HEK293 (cell line): Measurements from ENCODE around the gene TYW1B.
"Not testable (repeated sequence)": the region's sequence is repeated elsewhere in the genome, so short reads cannot be mapped to it uniquely, and the experiment has no call there.

Experiments
- SALL2 ChIP-seq: fragments of 450-650 bp; formaldehyde crosslinking; IDR thresholded peaks from 2 replicates; pipeline ENCODE4 v1.5.0; 2017; ENCODE audit warnings: missing biosample characterization, mild to moderate bottlenecking, missing genetic modification characterization, borderline replicate concordance
- ZFP69B ChIP-seq: fragments of 450-650 bp; formaldehyde crosslinking; IDR thresholded peaks from 2 replicates; pipeline ENCODE4 v1.5.1; 2016; ENCODE audit warnings: missing biosample characterization, missing genetic modification characterization
- ZNF114 ChIP-seq: fragments of 450-650 bp; formaldehyde crosslinking; IDR thresholded peaks from 2 replicates; pipeline ENCODE4 v1.5.0; 2017; ENCODE audit warnings: missing biosample characterization, missing genetic modification characterization
- ZNF146 ChIP-seq: fragments of 450-650 bp; formaldehyde crosslinking; IDR thresholded peaks from 2 replicates; pipeline ENCODE4 v1.5.1; 2016; ENCODE audit warnings: missing biosample characterization, missing genetic modification characterization
- ZNF777 ChIP-seq: fragments of 450-650 bp; formaldehyde crosslinking; IDR thresholded peaks from 2 replicates; pipeline ENCODE4 v1.5.1; 2017; ENCODE audit warnings: missing biosample characterization, missing genetic modification characterization, borderline replicate concordance
- TF ChIP-seq, protein P1 (sequence below): fragments of 450-650 bp; formaldehyde crosslinking; IDR thresholded peaks from 2 replicates; pipeline ENCODE4 v1.5.1; 2016; ENCODE audit warnings: missing biosample characterization, missing genetic modification characterization

DNA sequence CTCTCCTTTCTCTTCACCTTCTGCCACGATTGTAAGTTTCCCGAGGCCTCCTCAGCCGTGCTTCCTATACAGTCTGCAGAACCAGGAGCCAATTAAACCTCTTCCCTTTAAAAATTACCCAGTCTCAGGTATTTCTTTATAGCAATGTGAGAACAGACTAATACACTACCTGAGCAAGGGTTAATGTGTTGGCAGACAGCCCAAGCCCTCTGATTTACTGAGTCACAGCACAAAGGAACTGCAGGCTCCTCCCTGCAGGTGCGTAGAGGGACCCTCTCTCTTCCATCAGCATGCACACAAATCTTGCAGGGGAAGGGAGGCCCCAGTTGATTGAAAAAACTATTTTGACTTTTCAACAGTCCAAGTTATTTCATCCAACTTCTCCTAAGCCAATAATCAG, 271.3 kb downstream of the TYW1B start:
- not testable (repeated sequence) for TF ChIP-seq ZFP69B (tag by site-specific recombination); ZNF114 (tag by site-specific recombination); SALL2; ZNF146 (tag by site-specific recombination); ZNF777 (tag by site-specific recombination)
- TF ChIP-seq, protein P1, sequence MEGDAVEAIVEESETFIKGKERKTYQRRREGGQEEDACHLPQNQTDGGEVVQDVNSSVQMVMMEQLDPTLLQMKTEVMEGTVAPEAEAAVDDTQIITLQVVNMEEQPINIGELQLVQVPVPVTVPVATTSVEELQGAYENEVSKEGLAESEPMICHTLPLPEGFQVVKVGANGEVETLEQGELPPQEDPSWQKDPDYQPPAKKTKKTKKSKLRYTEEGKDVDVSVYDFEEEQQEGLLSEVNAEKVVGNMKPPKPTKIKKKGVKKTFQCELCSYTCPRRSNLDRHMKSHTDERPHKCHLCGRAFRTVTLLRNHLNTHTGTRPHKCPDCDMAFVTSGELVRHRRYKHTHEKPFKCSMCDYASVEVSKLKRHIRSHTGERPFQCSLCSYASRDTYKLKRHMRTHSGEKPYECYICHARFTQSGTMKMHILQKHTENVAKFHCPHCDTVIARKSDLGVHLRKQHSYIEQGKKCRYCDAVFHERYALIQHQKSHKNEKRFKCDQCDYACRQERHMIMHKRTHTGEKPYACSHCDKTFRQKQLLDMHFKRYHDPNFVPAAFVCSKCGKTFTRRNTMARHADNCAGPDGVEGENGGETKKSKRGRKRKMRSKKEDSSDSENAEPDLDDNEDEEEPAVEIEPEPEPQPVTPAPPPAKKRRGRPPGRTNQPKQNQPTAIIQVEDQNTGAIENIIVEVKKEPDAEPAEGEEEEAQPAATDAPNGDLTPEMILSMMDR, result not testable (repeated sequence)
